ENCODE results near the gene BCKDK. TPM values are rescaled to one million over a fixed set of nuclear protein-coding genes. Genes with fewer than 3 reads are reported as not detected.
A peak's percentile ranks its signal among the peaks of the same experiment; 100 is the strongest.

BCKDK gene
- total RNA-seq, 1 donor from 2014 or later: 85.8 TPM

DNA sequence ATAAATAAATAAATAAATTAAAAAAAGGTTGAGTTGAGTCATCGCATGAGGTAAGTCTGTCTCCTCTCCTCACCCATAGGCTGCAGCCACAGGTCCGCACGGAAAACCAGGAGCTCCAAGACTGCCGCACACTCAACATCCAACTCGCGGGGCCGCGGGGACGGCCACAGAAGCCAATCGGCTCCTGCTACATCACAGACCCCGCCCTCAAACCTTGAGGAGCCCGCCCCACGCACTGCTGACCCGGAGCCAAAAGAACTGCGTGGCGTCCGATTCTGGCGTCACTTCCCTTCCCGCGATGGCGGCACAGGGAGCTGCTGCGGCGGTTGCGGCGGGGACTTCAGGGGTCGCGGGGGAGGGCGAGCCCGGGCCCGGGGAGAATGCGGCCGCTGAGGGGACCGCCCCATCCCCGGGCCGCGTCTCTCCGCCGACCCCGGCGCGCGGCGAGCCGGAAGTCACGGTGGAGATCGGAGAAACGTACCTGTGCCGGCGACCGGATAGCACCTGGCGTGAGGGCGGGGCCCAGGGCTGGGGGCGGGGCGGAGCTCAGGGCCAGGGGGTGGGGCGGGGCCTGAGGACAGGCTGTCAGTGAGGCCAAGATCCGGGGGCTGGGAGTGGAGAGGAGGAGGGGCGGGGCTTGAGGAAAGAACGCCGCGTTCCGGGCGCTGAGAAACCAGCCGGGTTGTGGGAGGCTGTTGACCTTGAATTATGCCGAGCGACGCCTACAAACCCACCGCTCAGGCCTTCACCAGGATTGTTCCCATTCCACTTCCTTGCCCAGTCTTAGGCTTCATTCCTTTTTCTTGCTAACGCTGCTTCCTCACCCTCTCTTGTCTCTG, 9.4 kb downstream of the BCKDK start, which contains the start of gene KAT8:
TSS of gene KAT8 (plus strand) at position 281 of the 839 bp plus-strand sequence. CDS start at position 299, 18 bp downstream.
- TF ChIP-seq, protein P1, sequence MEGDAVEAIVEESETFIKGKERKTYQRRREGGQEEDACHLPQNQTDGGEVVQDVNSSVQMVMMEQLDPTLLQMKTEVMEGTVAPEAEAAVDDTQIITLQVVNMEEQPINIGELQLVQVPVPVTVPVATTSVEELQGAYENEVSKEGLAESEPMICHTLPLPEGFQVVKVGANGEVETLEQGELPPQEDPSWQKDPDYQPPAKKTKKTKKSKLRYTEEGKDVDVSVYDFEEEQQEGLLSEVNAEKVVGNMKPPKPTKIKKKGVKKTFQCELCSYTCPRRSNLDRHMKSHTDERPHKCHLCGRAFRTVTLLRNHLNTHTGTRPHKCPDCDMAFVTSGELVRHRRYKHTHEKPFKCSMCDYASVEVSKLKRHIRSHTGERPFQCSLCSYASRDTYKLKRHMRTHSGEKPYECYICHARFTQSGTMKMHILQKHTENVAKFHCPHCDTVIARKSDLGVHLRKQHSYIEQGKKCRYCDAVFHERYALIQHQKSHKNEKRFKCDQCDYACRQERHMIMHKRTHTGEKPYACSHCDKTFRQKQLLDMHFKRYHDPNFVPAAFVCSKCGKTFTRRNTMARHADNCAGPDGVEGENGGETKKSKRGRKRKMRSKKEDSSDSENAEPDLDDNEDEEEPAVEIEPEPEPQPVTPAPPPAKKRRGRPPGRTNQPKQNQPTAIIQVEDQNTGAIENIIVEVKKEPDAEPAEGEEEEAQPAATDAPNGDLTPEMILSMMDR (IDR thresholded peaks at IDR 0.05): no peak
- H3K27ac ChIP-seq: peak within 1 kb of the TSS; percentile 97
- peak; percentile 97 to 99 for DNase-seq (ENCODE audit: low spot score in 2 of 2)
- no peaks in the 10 kb centered on the region for H3K27me3 ChIP-seq
- peaks cover 0 to 13% of the 10 kb centered on the region in 2 donors for H3K4me1 ChIP-seq
- peaks cover 28 to 35% of the 10 kb centered on the region in 2 donors for H3K36me3 ChIP-seq
- intact Hi-C loops (cut with DNase I): loop anchor here (1.0 kb wide), 4 partner anchors 21 to 342 kb away; partner anchors contain the start of genes ARMC5, ZNF646 and ZNF668
- H3K4me3 ChIP-seq: peak within 1 kb of the TSS; percentile 81 to 88
- H3K9me3 ChIP-seq: no peaks in the 10 kb centered on the region

DNA sequence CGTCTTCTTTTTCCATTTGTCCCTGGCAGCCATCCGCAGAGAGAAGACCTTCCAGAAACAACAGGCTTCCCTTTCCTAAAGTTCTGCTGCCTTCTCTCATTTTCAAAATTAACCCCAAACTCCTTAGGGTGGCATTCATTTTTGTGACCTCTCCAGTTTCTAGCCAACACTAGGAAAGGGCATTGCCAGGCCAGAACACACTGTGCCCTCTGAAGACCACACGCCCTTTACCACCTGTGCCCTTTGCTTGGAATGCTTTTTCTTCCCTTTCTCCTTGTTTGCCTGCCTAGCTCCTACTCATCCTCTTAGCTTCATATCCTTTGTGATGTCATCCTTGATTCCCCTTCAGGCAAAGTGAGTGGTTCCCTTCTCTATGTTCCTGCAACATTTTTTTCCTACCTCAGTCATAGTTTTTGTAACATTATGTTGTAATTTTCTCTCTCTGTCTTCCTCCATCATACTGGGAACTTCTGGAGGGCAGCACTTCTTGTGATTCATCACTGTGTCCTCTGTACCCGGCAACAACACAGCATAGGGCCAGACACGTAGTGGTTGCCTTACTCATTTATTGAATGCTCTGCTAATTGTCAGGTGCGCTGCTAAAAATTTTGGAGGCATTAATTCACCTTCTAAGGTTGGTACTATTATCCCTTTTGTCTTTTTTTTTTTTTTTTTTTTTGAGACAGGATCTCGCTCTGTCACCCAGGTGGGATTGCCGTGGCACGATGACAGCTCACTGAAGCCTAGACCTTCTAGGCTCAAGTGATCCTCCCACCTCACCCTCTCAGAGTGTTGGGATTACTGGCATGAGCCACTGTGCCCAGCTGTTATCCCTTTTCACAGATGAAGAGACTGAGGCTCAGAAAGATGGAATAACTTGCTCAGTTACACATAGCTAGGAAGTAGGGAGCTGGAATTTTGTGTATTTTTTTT, 10.3 kb downstream of the BCKDK start:
- Histone ChIP-seq H3K9me3 (no peaks in the 10 kb centered on the region), H3K4me3 (peak overlapping the region; percentile 81 to 88), H3K27ac (peak overlapping the region; percentile 97), H3K27me3 (no peaks in the 10 kb centered on the region), H3K36me3 (peaks cover 29 to 40% of the 10 kb centered on the region in 2 donors), H3K4me1 (peaks cover 0 to 13% of the 10 kb centered on the region in 2 donors)
- TF ChIP-seq, protein P1 (IDR thresholded peaks at IDR 0.05): no peak
- DNase-seq (ENCODE audit: low spot score in 2 of 2): no peak
- intact Hi-C loops (cut with DNase I): loop anchor here (1.0 kb wide), 1 partner anchor 20 kb away; no protein-coding TSS in a partner anchor

DNA sequence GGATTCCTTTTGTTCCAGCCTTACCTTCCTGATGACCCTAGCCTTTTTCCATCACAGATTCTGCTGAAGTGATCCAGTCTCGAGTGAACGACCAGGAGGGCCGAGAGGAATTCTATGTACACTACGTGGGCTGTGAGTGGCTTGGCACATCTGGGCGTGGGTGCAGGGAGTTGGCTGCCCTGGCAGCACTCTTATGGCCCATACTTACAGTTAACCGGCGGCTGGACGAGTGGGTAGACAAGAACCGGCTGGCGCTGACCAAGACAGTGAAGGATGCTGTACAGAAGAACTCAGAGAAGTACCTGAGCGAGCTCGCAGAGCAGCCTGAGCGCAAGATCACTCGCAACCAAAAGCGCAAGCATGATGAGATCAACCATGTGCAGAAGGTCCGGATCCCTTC, 11.9 kb downstream of the BCKDK start:
- TF ChIP-seq, protein P1 (IDR thresholded peaks at IDR 0.05): no peak
- no peak for DNase-seq (ENCODE audit: low spot score in 2 of 2)
- peak overlapping the region in 1 of 2 donors; percentile 97 for H3K27ac ChIP-seq
- no peak overlapping the region for H3K4me3 ChIP-seq
- H3K4me1 ChIP-seq: peaks cover 0 to 13% of the 10 kb centered on the region in 2 donors
- no peaks in the 10 kb centered on the region for H3K9me3 ChIP-seq
- intact Hi-C loops (cut with DNase I): no loop called here
- H3K36me3 ChIP-seq: peaks cover 29 to 55% of the 10 kb centered on the region in 2 donors
- H3K27me3 ChIP-seq: no peaks in the 10 kb centered on the region

DNA sequence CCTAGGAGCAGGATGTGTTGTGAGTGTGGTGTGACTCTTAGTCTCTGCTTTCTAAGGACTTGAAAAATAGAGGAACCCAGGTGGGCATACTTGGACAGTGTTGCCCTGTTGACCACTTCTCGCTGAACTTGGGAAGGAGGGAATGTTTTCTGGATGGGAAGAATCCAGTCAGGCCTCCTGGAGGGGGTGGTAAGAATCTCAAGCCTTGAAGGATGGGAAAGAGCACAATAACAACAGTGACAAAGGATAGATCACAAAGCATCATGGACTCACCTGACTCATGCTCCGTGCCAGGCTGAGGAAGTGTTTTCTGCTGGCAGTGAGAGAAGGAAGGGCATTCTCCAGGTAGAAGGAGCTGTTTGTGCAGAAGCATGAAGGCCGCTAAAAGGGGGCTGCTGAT, 17.7 kb downstream of the BCKDK start:
- Histone ChIP-seq H3K4me1 (no peaks in the 10 kb centered on the region), H3K9me3 (no peaks in the 10 kb centered on the region), H3K4me3 (no peak overlapping the region), H3K36me3 (peaks cover 51 to 96% of the 10 kb centered on the region in 2 donors), H3K27ac (no peak overlapping the region), H3K27me3 (no peaks in the 10 kb centered on the region)
- TF ChIP-seq, protein P1 (IDR thresholded peaks at IDR 0.05): no peak
- no peak for DNase-seq (ENCODE audit: low spot score in 2 of 2)
- intact Hi-C loops (cut with DNase I): no loop called here

DNA sequence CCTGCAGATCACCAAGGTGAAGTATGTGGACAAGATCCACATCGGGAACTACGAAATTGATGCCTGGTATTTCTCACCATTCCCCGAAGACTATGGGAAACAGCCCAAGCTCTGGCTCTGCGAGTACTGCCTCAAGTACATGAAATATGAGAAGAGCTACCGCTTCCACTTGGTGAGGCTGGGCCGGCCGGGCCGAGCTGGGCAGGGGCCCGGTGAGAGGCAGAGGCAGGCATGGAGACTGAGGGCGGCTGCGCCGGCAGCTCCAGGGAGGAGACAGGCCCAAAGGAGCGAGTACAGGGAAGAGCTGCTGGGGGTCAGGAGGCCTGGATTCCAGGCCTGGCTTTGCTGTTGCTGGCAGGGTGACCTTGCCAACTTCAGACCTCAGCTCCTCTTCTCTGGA, 19.0 kb downstream of the BCKDK start:
- peaks cover 50 to 95% of the 10 kb centered on the region in 2 donors for H3K36me3 ChIP-seq
- peak overlapping the region in 1 of 2 donors; percentile 67 for H3K27ac ChIP-seq
- DNase-seq (ENCODE audit: low spot score in 2 of 2): no peak
- H3K4me1 ChIP-seq: no peaks in the 10 kb centered on the region
- no peak overlapping the region for H3K4me3 ChIP-seq
- H3K9me3 ChIP-seq: no peaks in the 10 kb centered on the region
- intact Hi-C loops (cut with DNase I): no loop called here
- TF ChIP-seq, protein P1 (IDR thresholded peaks at IDR 0.05): no peak
- no peaks in the 10 kb centered on the region for H3K27me3 ChIP-seq
